Inflammatory macrophage treated with lipopolysaccharide for 4 hours (primary cell): ENCODE results near the gene UHMK1.
"Not testable (repeated sequence)": the region's sequence is repeated elsewhere in the genome, so short reads cannot be mapped to it uniquely, and the experiment has no call there.

Experiments
- DNase-seq: peaks from one replicate; pipeline ENCODE4 v3.0.0-alpha.2; 2020

Gene UHMK1

DNA sequence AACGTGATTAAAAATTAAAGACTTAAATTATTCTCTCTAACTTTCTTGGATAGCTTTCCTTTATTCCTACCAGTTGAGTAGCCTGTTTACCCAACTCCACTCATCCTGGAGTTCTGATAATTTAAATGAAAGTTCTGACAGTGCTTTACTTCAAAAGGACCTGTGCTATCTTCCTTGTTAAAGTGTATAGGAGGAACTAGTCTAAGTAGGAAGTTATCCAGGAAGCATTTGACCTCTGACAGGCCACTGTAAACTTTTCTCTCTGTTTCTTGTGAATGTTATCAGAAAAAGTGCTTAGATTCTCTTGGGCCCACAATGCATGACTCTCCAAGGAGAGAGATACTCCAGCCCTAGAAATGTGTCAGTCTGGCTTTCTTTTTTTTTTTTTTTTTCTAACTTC is 73.1 kb downstream of the UHMK1 start:
- no peak for DNase-seq

DNA sequence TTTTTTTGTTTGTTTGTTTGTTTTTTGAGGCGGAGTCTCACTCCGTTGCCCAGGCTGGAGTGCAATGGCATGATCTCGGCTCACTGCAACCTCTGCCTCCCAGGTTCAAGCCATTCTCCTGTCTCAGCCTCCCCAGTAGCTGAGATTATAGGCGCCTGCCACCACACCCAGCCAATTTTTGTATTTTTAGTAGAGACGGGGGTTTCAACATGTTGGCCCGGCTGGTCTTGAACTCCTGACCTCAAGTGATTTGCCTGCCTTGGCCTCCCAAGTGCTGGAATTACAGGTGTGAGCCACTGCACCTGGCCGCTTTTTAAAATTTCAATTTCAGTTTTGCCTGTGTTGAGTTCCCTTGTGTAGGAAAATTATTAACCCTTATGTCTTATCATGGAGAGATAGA is 73.5 kb downstream of the UHMK1 start:
- DNase-seq, result not testable (repeated sequence)

- no peak for DNase-seq
These were observed 74.1 kb downstream of the UHMK1 start for GRCh38 chr1:162571696-162572095.

GRCh38 chr1:162573136-162573535 is 75.5 kb downstream of the UHMK1 start:
- DNase-seq, result no peak

DNA sequence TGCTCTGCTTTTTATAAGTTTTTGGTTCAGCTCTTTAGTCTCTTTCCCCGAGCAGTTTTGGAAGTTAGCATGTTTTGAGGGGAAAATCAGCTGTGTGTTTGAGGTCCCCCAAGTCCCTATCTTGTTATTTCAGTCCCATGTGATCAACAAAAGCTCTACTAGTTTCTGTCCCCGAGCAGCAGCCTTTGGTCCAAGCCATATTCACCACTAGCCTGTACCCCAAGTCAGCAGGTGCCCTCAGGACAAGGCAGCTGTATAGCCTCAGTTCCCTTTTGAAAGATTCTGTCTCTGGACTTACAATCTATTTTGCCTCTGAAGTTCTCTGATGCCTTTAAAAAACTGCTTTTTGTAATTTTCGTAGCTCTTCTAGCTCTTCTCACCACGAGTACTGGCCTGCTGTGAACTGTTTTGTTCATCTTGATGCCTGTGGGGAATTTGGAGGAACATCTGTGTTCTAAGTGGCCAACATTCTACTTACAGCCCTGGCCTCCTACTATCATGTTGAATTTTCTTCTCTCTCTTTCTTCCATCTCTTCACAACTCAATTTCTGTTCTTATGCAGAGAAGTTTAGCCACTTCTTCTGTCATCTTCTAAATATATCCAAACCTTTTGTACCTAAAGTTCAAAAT is 80.6 kb downstream of the UHMK1 start:
- no peak for DNase-seq

GRCh38 chr1:162578936-162579335 is 81.3 kb downstream of the UHMK1 start:
- DNase-seq, result no peak
